GM10266 (cell line): ENCODE measurements around the gene TRPC4AP.

Experiments used
- DNase-seq: peaks from one replicate; pipeline ENCODE4 v3.0.0; 2012; ENCODE audit errors: extremely low spot score
- TF ChIP-seq, protein P1 (sequence below): IDR thresholded peaks from 2 replicates; pipeline ENCODE4 v1.5.1; 2012; ENCODE audit warnings: mild to moderate bottlenecking, low read depth; ENCODE audit not compliant: control insufficient read depth, insufficient read depth; ENCODE audit errors: missing control alignments

The TRPC4AP gene

DNA sequence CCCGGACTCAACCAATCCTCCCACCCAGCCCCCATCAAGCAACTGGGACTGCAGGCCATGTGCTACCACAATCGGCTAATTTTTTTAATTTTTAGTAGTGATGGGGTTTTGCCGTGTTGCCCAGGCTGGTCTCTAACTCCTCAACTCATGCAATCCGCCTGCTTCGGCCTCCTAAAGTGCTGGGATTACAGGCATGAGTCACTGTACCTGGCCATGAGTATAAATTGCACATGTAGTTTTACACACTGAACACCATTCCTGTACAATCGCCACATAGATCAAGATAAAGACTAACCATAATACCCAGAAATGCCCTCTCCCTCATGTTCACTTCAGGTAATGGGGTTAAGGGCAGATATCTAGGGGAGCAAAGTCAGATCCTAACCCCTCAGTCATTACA is 26.4 kb downstream of the TRPC4AP start:
- TF ChIP-seq, protein P1, sequence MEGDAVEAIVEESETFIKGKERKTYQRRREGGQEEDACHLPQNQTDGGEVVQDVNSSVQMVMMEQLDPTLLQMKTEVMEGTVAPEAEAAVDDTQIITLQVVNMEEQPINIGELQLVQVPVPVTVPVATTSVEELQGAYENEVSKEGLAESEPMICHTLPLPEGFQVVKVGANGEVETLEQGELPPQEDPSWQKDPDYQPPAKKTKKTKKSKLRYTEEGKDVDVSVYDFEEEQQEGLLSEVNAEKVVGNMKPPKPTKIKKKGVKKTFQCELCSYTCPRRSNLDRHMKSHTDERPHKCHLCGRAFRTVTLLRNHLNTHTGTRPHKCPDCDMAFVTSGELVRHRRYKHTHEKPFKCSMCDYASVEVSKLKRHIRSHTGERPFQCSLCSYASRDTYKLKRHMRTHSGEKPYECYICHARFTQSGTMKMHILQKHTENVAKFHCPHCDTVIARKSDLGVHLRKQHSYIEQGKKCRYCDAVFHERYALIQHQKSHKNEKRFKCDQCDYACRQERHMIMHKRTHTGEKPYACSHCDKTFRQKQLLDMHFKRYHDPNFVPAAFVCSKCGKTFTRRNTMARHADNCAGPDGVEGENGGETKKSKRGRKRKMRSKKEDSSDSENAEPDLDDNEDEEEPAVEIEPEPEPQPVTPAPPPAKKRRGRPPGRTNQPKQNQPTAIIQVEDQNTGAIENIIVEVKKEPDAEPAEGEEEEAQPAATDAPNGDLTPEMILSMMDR, result no peak
- no peak for DNase-seq

GRCh38 chr20:35065181-35065580 is 27.4 kb downstream of the TRPC4AP start:
- no peak for DNase-seq
- TF ChIP-seq, protein P1, result no peak

- no peak for DNase-seq
- TF ChIP-seq, protein P1, result no peak
Measured at GRCh38 chr20:35063168-35063567, 29.4 kb downstream of the TRPC4AP start.

DNA sequence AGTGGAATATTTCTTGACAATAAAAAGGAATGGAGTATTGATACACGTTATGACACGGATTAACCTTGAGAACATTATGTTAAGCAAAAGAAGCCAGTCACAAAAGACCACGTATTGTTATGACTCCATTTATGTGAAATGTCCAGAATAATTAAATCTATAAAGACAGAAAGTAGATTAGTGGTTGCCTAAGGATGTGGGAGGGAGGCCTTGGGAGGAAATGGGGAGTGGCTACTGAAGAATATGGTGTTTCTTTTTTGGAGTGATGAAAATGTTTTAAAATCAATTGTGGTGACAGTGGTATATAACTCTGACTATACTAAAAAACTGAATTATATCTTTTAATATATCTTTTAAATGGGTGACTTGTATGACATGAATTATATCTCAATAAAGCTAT is 30.1 kb downstream of the TRPC4AP start:
- TF ChIP-seq, protein P1, result no peak
- no peak for DNase-seq

GRCh38 chr20:35060168-35060567 is 32.4 kb downstream of the TRPC4AP start:
- no peak for DNase-seq
- TF ChIP-seq, protein P1, result no peak

GRCh38 chr20:35059612-35060011 is 33.0 kb downstream of the TRPC4AP start:
- no peak for DNase-seq
- TF ChIP-seq, protein P1, result no peak

DNA sequence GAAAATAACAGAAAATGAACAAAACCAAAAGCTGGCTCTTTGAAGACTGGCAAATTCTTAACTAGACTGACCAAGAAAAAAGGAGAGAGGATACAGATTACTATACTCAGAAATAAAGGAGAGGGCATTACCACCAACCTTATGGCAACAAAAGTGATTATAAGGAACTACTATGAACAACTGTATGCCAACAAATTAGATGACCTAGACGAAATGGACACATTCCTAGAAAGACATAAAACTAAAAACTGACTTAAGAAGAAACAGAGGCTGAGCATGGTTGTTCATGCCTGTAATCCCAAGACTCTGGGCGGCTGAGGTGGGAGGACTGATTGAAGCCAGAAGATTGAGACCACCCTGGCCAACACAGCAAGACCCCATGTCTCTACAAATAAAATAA is 33.5 kb downstream of the TRPC4AP start:
- no peak for DNase-seq
- TF ChIP-seq, protein P1, result no peak
